Progenitor cell of endocrine pancreas (in vitro differentiated cells): ENCODE results near the gene HDAC7. TPM values are rescaled to one million over a fixed set of nuclear protein-coding genes. Genes with fewer than 3 reads are reported as not detected.

Source experiments
- DNase-seq: peaks from one replicate; pipeline ENCODE4 v3.0.0; 2021; ENCODE audit warnings: low spot score; ENCODE audit not compliant: unreplicated experiment
- H3K27ac Mint-ChIP-seq: 2 replicates; pipeline ENCODE4 v1.8.0; 2021; ENCODE audit warnings: mild to moderate bottlenecking, moderate library complexity, mixed read lengths
- H3K27me3 Mint-ChIP-seq: 2 replicates; pipeline ENCODE4 v1.8.0; 2021; ENCODE audit warnings: mixed read lengths
- H3K36me3 Mint-ChIP-seq: 2 replicates; pipeline ENCODE4 v1.8.0; 2022; ENCODE audit warnings: mixed read lengths; ENCODE audit not compliant: insufficient read depth
- H3K4me1 Mint-ChIP-seq: 2 replicates; pipeline ENCODE4 v1.8.0; 2021; ENCODE audit warnings: low read depth, mixed read lengths
- H3K4me3 Mint-ChIP-seq: 2 replicates; pipeline ENCODE4 v1.8.0; 2021; ENCODE audit warnings: low read depth, mild to moderate bottlenecking, moderate library complexity, mixed read lengths
- H3K9me3 Mint-ChIP-seq: 2 replicates; pipeline ENCODE4 v1.8.0; 2021; ENCODE audit warnings: low read depth, mixed read lengths
- total RNA-seq: library from RNA; stranded (reverse); gene quantifications from 2 replicates; pipeline ENCODE4 v1.2.1, GENCODE V29; 2021
- TF ChIP-seq, protein P1 (sequence below): fragments of 200-600 bp; sonication (generic); IDR thresholded peaks from one replicate; pipeline ENCODE4 v1.5.0; 2021; ENCODE audit warnings: antibody characterized with exemption, mild to moderate bottlenecking; ENCODE audit not compliant: unreplicated experiment

The HDAC7 gene
- total RNA-seq, 1 donor from 2014 or later = 80.0 TPM

DNA sequence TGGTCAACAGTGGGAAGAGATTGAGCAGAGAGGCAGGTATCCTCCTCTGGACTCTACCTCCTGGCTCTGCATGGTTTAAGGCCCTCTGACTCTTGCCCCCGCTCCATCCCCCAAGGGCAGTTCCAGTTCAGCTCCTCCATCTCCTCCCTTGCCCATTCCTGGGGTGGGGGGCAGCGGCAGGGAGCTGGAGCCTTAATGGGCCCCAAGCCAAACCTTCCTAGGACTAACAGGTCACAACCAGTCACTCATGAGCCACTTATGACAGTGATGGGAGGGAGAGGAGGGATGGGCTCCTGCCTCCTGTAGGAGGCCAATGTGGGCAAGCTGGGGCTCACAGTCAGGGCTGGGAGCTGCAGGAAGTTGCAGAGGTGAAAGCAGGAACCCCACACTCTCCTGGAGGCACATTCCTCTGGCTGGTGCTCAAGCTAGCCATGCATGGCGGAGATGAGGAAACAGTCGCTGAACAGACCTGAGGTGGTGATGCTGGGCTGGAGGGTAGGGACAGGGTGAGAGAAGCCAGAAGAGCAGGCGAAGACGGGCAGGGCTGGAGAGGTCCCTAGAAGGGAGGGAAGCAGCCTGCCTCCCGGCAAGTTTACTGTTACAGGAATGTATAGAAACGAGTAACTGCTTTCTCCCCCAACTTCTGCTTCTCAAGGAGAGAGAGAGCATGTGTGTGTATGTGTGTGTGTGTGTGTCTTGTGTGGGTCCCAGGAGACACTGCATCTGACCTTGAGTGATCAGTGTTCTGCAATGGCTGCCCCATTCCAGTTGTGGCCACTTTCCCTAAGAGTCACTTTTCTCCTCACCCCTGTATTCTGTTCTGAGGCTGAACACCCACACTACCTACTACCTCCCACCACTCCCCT is 56.0 kb downstream of the HDAC7 start:
- no peak for DNase-seq
- no peak overlapping the region for H3K4me3 Mint-ChIP-seq
- H3K27me3 Mint-ChIP-seq = peaks cover 27% of the 10 kb centered on the region
- TF ChIP-seq, protein P1, sequence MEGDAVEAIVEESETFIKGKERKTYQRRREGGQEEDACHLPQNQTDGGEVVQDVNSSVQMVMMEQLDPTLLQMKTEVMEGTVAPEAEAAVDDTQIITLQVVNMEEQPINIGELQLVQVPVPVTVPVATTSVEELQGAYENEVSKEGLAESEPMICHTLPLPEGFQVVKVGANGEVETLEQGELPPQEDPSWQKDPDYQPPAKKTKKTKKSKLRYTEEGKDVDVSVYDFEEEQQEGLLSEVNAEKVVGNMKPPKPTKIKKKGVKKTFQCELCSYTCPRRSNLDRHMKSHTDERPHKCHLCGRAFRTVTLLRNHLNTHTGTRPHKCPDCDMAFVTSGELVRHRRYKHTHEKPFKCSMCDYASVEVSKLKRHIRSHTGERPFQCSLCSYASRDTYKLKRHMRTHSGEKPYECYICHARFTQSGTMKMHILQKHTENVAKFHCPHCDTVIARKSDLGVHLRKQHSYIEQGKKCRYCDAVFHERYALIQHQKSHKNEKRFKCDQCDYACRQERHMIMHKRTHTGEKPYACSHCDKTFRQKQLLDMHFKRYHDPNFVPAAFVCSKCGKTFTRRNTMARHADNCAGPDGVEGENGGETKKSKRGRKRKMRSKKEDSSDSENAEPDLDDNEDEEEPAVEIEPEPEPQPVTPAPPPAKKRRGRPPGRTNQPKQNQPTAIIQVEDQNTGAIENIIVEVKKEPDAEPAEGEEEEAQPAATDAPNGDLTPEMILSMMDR = no peak
- H3K4me1 Mint-ChIP-seq = no peaks in the 10 kb centered on the region
- no peaks in the 10 kb centered on the region for H3K9me3 Mint-ChIP-seq
- H3K27ac Mint-ChIP-seq = no peak overlapping the region
- H3K36me3 Mint-ChIP-seq = no peaks in the 10 kb centered on the region

DNA sequence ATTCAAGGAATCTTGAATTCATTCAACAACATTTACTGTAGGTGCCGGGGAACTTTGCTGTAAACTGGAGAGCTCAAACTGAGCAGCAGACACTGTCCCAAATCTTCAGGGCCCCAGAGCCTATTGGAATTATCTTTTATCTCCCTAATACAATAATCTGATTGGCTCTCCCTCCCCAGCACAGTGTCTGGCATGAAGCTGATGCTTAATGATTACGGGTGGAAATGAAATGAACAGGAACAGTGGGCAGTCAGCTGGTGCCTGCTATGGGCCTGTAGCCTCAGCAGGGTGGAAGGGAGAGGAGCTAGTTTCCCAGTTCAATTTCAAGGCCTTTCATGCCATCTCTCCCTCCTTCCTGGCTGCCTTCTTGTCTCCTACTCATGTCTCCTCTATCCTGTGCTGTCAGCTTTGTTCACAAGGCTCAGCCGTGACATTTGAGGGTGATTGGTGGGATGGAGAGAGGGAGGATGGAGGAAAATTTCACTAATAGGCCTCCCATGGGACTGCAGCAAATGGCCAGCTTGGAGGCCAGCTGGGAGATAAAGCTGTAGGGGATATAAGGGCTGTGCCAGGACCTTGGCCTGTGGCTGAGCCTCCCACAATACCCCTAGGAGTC is 56.7 kb downstream of the HDAC7 start:
- DNase-seq = no peak
- peaks cover 31% of the 10 kb centered on the region for H3K27me3 Mint-ChIP-seq

DNA sequence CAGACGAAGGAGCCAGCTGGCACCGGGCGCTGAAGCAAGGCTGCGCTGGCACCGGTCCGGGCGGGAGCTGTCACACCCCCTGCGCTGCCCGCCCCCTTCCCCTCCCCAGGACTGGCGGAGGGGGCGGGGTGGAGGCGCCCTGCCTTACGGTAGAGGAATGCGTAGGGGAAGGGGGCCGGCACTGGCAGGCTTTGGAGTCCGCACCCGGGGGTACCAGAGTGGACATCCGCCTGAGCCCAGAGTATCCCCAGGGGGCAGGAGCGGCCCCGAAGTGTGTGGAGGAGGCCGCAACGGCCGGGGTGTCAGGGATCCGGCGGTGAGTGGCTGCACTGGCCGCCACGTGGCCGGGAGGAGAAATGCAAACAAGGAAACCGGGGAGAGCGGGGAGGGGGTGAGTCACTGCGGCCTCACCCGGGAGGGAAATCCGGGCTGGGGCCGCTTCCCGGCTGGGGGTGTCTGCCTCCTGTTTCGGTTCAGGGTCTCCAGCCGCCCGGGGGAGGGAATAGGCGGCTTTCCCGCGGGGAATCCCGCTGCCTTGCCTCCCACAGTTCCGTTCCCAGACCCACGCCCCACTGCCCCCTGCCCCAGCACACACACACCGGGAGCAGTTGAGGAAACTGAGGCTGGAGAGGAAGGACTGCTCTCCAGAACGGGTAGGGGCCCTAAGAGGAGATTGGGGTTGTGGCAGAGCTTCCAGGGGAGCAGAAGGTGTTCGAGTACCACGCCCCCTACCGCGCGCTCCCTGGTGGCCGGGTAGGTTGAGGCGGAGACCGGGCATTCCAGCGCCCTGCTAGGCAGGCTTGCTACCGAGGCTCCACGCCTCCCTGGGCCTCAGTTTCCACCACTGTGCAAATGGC is 60.6 kb downstream of the HDAC7 start, which contains the start of gene RAPGEF3:
TSS of gene RAPGEF3 (minus strand) at position 47 of the 857 bp plus-strand sequence. CDS start 324 bp downstream, outside the sequence.
- Mint-ChIP-seq H3K27me3 (peaks cover 39% of the 10 kb centered on the region), H3K27ac (peak within 1 kb of the TSS; percentile 67), H3K4me3 (peak within 1 kb of the TSS; percentile 67), H3K36me3 (no peaks in the 10 kb centered on the region), H3K4me1 (peaks cover 4% of the 10 kb centered on the region), H3K9me3 (no peaks in the 10 kb centered on the region)
- TF ChIP-seq, protein P1 = peak; percentile 52
- DNase-seq = peak; percentile 66

More for the DNA sequence above, 56.7 kb downstream of the HDAC7 start:
- no peak overlapping the region for H3K27ac Mint-ChIP-seq
- H3K36me3 Mint-ChIP-seq = no peaks in the 10 kb centered on the region
- TF ChIP-seq, protein P1 = no peak
- H3K4me3 Mint-ChIP-seq = no peak overlapping the region
- H3K4me1 Mint-ChIP-seq = peaks cover 3% of the 10 kb centered on the region
- no peaks in the 10 kb centered on the region for H3K9me3 Mint-ChIP-seq

DNA sequence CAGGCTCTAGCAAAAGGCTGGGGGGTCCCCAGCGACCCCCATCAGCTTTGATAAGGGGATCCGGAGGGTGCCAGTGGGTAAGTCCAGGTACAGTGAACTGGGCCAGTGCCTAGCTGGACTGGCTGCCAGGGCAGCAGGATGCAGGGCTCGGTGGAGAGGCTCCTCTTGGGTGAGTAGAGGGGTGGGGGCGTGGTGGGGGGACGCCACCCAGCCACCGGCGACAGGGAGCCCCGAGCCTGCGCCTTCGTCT is 61.2 kb downstream of the HDAC7 start:
- no peaks in the 10 kb centered on the region for H3K36me3 Mint-ChIP-seq
- H3K27ac Mint-ChIP-seq = no peak overlapping the region
- H3K4me3 Mint-ChIP-seq = peak overlapping the region; percentile 59
- TF ChIP-seq, protein P1 = no peak
- H3K27me3 Mint-ChIP-seq = peaks cover 37% of the 10 kb centered on the region
- H3K4me1 Mint-ChIP-seq = peaks cover 7% of the 10 kb centered on the region
- no peak for DNase-seq
- no peaks in the 10 kb centered on the region for H3K9me3 Mint-ChIP-seq
